GM19455 (cell line): Measurements from ENCODE around the gene EFCAB6.

Experiments used
- ATAC-seq: cut with Tn5 transposase; IDR thresholded peaks from one replicate; pipeline ENCODE4 v1.9.1; 2021; ENCODE audit not compliant: unreplicated experiment

Gene EFCAB6

DNA sequence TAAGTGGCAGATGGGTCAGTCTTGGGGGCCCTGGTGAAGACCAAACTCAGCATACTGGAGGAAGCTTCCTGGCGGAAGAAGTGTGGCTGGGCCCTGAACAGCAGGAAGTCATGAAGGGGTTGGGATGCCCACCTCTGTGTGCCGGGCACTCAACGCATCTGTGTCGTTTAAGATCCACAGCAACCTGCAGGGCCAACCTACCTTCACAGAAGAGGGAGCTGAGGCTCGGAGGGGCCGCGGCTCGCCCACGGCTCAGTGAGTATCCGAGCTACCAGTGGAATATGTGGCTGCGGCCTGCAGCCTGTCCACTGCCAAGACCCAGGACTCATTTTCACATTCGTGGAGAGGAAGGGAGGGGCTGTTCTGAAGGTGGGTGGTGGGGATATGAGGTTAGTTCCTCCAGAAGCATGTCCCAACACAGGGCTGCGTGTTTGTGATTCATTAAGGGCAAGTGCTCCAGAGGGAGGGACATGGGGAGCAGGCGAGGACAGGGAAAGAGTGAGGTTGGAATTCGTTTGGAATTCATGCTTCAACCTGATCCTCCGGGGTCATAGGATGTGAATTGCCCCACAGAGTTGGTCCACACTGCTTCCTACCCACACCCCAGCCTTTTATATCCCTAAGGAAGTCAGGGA, 300.7 kb downstream of the EFCAB6 start:
- no peak for ATAC-seq

DNA sequence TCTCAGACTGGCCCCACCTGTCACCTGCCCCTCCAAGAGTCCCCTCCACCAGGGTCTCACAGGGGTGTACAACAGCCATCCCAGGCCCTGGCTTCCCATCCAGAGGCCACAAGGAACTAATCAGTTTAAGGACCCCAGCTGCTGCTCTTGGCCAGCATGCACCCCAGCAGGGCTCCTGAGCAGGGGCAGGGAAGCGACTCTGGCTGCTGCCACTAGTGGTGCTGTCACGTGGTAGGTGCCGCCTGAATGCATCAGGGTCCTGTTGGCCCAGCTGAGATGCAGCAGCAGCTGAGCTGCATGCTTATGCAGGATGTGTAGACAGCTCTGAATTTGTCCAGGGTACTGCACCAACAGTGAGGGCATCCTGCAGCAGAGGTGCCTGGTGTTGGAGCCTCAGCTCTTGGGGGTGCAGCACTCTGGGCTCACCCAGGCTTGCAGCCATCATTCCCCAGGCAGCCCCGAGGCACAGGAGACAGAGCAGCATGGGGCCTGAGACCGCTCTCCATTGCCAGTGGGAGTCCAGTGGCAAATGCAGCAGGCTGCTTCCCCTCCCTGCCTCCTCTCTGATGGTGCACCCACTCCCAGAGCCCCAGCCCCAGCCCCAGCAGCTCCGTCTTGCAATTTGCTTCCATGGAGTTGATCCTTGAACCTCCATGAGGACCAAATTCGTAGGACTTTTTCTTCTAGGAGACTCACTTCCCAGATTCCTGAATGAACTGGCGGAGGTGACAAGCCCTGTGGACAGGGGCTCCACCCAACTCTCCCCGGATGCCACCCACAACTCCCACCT, 301.6 kb downstream of the EFCAB6 start:
- no peak for ATAC-seq

- no peak for ATAC-seq
Observed at GRCh38 chr22:43509337-43509736, 302.8 kb downstream of the EFCAB6 start.

GRCh38 chr22:43508489-43508888, 303.6 kb downstream of the EFCAB6 start:
- no peak for ATAC-seq

DNA sequence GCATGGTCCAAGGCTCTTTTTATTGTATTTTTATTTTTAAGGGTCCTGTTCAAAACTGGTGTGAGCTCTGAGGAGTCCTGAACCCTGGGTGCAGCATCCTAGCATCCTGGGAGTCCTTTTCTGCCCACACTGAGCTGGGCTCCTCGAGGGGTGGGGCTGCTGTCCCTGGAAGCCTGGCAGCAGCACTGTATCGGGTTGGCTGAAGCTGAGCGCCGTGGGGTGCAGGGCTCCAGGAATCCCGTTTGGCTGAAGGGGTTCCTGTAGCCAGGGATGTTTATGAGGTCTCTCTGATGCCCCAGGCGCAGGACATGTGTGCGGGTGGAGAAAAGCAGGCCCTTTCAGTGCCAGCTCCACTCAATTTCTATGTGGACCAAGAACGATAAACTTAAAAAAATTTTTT, 304.9 kb downstream of the EFCAB6 start:
- ATAC-seq: no peak

DNA sequence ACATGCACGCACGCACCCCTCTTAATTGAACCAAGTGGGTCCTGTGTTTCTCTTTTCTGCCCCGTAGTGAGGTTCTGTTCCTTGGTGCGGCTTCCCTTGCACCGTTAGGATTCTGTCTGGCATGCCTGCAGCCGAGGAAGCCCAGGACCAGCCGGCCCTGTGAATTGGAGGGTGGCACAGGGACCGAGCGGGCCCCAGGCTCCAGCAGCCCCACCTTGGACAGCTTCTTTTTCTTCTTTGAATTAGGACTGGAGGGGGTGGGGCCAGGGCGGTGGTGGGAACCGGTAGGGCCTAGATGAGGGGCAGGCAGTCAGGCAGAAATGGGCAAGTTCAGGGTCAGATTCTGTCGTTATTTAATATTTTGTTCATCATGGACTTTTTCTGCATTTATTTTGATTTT, 305.6 kb downstream of the EFCAB6 start:
- no peak for ATAC-seq

DNA sequence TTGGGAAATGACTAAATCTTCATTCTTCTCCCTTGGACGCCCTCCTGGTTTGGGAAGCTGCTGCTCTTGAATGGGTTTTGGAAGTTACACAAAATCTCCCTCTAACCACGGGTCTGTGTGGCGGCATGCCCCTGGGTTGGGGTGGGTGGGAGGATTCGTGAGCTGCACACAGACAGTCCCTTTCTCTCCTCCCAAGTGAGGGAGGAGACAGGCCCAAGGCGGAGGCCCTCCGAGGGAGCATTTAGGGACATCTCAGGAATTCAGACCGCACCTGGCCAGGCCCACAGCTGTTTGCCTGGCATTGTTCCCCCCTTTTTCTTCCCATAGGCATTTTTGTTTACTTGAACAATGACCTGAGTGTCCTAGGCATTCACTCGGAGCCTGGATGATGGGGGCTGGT, 306.2 kb downstream of the EFCAB6 start:
- no peak for ATAC-seq

DNA sequence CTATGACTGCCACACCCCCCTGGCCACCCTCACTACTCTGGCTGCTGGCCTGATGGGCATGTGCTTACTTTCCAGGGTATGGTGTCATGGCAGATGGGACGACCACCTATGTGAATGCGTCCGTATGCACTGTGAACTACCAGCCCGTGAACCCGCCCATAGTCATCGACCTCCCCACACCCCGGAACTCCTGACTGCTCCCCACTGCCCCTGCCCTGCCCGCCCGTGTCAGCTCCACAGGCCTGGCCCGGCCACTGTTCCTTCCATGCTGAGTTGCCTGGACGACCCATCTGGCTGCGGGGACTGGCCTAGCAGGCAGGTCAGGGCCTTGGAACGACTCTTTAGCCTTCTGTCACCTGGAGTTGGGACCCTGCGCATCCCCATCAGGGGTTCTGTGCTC, 306.7 kb downstream of the EFCAB6 start:
- ATAC-seq: no peak

DNA sequence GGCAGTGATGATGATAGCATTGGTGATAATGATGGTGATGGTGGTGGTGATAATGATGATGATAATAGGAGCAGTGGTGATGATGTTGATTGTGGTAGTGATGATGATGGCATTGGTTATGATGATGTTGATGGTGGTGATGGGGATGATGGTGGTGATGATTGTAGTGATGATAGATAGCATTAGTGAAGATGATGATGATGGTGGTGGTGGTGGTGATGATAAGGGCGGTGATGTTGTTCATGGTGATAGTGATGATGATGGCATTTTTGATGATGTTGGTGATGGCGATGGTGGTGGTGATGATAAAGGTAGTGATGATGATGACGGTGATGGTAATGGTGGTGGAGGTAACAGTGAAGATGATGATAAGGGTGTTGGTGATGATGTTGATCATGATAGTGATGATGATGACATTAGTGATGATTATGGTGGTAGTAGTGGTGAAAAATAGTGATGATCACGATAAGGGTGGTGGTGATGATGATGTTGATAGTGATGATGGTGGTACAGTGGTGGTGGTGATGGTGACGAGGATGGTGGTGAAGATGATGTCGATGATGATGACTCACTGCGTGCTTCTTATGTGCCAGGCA, 307.3 kb downstream of the EFCAB6 start:
- no peak for ATAC-seq

GRCh38 chr22:43504068-43504467, 308.0 kb downstream of the EFCAB6 start:
- ATAC-seq: no peak

GRCh38 chr22:43502306-43502874, 309.7 kb downstream of the EFCAB6 start:
- no peak for ATAC-seq

GRCh38 chr22:43501878-43502277, 310.2 kb downstream of the EFCAB6 start:
- no peak for ATAC-seq

DNA sequence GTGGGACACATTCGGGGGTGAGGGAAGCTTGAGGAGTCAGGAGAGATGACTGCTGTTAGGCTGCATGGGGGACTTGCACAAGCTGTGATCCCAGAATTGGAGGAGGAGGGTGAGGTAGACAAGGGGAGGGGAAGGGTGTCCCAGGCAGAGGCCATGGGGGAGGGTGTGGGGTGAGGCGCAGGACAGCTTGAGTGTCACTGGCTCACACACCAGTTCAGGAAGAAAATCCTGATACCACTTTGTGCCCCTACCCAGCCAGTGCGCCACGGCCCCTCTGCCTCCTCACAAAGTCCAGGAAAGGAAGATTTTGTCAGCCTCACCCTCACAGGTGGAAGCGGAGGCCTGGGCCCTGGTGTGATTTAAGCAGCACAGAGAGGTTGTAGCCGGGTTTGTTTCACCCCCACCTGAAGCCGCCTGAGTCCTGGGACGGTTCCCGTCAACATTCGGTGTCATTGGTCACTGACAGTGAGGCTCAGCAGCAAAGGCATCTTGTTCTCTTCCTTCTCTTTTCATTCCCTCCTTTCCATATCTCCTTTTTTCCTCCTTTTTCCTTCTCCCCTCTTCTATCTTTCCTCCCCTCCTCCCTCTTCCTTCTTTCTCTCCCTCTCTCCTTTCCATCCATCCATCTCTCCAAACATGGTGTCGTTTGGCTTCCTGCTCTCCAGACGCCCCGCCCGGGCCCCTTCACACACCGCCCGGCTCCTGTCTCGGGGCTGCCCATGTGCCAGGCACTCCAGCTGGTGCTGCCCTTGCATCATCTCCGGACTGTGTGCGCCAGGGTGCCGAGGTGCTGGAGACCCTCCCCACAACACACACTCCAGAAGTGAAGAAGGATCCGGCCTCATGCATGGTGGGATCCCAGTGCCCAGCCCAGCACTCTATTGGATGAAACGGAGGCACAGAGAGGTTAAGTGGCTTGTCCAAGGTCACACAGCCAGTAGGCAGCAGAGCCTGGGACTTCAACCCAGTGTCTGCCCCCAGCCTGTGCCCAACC, 311.0 kb downstream of the EFCAB6 start:
- no peak for ATAC-seq

DNA sequence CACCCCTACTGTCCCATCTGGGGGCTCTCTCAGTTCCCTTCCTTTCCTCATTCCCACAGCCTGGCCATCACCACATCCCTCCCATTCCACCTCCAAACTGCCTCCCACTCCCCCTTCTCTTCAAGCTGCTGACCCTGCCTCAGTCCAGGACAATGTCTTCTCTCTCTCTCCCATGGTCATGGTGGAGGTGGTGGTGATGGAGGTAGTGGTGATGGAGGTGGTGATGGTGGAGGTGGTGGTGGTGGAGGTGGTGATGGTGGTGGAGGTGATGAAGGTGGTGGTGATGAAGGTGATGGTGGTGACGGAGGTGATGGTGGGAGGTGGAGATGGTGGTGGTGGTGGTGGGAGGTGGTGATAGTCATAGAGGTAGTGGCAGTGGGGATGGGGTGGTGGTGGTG, 313.2 kb downstream of the EFCAB6 start:
- ATAC-seq: no peak

DNA sequence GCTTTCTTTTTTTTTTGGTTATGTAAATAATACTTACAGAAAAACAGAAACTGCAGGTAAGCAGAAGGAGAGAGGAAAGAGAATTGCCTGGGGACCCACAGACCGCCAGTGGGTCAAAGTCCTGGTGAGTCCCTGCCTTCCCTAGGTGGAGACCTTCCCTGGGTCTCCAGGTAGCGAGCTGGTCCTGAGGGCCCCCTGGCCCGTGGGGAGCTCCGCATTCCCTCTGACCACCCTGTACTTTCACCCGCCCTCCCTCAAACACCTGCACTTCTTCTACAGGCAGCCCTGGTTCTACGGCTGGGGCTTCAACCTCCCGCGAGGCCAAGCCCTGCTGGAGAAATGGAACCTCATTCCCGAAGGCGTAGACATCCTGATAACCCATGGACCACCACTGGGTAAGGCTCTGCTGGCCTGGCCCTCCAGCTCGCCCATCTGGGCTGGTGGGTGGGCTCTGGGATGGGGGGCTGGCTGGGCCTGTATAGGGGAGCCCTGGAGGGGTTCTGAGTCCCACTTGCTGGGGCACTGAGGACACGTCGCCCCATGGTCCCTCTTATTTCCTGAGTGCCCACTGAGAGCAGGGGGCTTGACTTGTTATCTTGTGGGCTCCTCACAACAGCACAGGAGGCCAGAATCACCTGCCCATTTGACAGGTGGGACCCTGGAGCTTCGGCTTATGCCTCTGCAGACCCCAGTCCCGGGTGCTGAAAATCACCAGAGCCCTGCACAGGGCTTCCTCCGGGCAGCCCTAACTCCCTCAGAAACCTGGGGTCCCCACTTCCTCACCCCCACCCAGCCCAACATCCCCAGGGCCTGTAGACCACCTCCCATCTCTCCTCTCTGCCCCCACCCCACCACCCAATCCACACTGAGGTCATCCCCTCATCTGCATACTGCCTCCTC, 313.9 kb downstream of the EFCAB6 start:
- no peak for ATAC-seq

- no peak for ATAC-seq
Observed at GRCh38 chr22:43493297-43493696, 318.8 kb downstream of the EFCAB6 start.

DNA sequence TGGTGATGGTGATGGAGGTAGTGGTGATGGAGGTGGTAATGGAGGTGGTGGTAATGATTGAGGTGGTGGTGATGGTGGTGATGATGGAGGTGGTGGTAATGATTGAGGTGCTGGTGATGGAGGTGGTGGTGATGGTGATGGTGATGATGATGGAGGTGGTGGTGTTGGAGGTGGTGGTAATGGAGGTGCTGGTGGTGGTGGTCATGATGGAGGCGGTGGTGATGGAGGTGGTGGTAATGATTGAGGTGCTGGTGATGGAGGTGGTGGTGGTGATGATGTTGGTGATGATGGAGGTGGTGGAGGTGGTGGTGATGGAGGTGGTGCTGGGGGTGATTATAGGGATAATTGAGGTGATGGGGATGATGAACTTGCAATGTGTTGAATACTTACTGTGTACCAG, 320.4 kb downstream of the EFCAB6 start:
- ATAC-seq: no peak

DNA sequence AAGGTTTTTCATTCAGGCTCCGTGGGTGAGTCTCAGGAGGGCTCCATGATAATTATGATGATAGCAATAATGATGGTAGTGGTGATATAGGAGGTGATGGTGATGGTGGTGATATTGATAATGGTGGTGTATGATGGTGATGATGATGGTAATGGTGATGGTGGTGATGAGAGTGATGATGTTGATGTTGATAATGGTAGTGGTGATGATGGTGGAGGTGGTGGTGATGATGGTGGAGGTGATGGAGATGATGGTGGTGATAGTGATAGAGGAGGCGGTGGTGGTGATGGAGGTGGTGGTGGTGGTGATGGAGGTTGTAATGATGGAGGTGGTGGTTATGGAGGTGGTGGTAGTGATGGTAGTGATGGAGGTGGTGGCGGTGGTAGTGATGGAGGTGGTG, 320.9 kb downstream of the EFCAB6 start:
- ATAC-seq: no peak

GRCh38 chr22:43490311-43490710, 321.8 kb downstream of the EFCAB6 start:
- no peak for ATAC-seq

DNA sequence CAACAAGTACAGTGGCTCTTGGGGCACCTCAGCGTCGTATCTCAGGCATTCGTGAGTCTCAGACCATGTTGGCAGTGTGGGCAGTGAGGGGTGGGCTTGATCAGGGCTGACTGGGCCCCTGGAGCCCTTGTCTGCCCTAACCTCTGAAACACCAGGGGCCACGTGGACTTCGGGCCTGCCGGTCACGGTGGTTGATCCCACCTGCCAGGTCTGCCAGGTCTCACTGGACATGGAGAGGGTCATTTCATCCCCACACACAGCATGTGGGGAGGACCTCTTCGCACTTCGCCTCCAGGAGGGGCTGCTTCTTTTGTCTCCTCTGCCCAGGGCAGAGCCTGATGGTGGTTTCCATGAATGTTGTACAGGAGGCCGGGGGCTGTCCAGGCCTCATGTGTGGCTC, 323.2 kb downstream of the EFCAB6 start:
- no peak for ATAC-seq
